MM.1S (cell line): ENCODE results near the gene INO80.

Source experiments
- CTCF ChIP-seq: fragments of 300-600 bp; sonication (generic); IDR thresholded peaks from 2 replicates; pipeline ENCODE4 v1.5.1; 2016; ENCODE audit warnings: antibody characterized with exemption, low read length, mixed read lengths
- EZH2 ChIP-seq: fragments of 300-600 bp; sonication (generic); optimal IDR thresholded peaks from 2 replicates; pipeline ENCODE3; 2017; ENCODE audit warnings: low read depth, mild to moderate bottlenecking, antibody characterized with exemption, low read length, mixed read lengths
- EZH2phosphoT487 ChIP-seq: fragments of 300-600 bp; sonication (generic); IDR thresholded peaks from 2 replicates; pipeline ENCODE4 v1.6.1; 2018; ENCODE audit warnings: antibody characterized with exemption, low read length

GRCh38 chr15:41061667-41062066, 54.4 kb downstream of the INO80 start:
- TF ChIP-seq EZH2phosphoT487 (no peak), CTCF (no peak), EZH2 (no peak)
